GM18498 (cell line): Measurements from ENCODE around the gene FAF1.

Experiments
- ATAC-seq: cut with Tn5 transposase; IDR thresholded peaks from one replicate; pipeline ENCODE4 v1.9.1; 2021; ENCODE audit warnings: mild to moderate bottlenecking, moderate library complexity; ENCODE audit not compliant: unreplicated experiment

The FAF1 gene

GRCh38 chr1:50450861-50451653, 509.0 kb downstream of the FAF1 start:
- ATAC-seq = no peak

GRCh38 chr1:50447961-50448360, 512.1 kb downstream of the FAF1 start:
- no peak for ATAC-seq

GRCh38 chr1:50441183-50441582, 518.9 kb downstream of the FAF1 start:
- ATAC-seq = no peak

DNA sequence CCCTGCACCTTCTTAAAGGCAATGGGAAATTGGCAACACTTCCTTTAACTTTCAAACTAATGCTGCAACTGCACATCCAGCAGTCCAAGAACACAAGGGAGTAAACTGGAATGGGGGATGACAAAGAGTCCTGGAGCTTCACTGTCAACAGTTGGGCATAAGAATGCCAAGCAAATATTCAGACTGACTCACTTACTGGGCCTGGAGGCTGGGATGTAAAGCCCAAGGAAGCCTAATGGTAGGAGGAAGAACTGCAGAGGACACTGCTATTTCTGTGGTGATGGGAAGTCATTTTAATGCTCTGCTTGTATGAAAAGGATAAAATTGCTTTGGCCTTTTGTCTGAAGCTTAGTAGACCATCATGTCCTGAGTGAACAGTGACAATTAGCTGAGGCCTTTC, 521.1 kb downstream of the FAF1 start:
- ATAC-seq = no peak

GRCh38 chr1:50436489-50436888, 523.6 kb downstream of the FAF1 start:
- no peak for ATAC-seq

DNA sequence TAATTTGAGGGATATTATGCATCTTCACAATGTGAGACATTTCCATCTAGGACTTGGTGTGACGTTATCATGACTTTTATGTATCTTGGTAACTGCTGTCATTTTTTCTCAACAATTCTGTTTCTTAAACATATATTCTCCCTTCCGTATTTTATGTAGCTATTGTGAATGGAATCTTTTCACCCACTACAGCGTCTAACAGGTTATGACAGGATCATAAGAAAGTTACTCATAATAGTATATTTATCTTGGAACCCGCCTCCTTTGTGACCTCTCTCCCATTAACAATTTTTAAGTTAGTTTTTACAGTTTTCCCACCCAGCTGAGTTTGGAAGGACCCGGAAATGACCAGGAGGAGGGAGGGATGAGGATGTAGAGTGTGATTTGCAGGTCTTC, 530.1 kb downstream of the FAF1 start:
- no peak for ATAC-seq

DNA sequence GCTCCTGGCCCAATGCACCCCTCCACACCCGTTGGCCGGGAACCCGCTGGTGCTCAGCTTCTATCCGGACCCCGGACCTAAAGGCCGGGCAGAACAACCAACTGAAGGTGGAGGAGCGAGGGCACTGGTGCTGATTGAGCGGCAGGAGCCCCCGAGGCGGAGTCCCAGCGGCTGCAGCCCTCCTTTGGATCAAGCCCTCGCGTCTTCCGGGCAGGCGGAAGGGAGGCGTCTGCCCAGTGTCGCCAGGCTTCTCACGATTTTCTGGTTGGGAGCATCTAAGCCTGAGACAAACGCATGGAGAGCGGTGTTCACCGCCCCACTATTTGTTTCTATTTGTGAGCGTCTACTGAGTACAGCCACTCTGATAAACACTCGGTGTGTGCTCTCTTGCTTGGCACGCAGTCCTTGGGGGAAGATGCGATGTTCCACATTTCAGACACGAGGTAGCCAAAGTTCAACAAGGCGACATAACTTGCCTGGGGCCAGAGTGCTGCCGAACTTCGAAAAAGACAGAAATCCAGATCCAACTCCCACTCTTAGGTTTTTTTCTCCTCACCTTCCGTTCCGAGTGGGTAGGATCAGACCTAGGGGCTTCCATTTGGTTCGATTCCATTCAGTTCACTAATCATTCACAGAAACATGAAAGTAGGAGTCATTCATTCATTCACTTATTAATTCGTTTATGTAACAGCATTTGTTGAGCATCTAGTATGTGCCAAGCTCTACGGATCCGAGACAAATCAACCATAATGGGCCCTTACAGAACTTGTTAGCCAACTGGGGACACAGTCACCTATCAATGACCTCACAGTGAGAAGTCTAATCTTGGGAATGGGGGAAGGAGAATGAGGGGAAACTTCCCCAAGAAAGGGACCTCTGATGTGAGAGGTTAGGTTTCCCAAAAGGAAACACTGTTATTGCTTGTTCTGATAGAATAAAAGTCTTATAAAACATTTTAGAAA, 532.0 kb downstream of the FAF1 start:
- ATAC-seq = no peak

GRCh38 chr1:50427086-50427817, 532.8 kb downstream of the FAF1 start:
- ATAC-seq = no peak

DNA sequence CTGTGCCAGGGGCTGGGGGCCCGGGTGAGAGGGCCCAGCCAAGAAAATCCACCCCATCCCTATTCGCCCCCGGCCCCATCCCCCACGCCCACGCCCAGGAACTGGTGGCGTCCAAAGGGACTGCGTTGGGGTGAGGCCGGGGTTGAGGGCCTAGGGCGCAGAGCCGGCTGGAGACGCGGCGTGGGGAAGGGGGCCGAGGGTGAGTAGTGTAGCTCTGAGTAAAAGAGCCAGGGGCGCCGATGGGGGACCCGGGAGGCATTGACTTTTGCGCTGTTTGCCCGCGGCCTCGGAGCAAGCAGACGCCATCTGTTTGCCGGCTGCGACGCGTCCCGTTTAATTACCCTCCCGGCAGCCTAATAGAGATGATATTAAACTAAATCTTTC, 533.4 kb downstream of the FAF1 start:
- no peak for ATAC-seq

DNA sequence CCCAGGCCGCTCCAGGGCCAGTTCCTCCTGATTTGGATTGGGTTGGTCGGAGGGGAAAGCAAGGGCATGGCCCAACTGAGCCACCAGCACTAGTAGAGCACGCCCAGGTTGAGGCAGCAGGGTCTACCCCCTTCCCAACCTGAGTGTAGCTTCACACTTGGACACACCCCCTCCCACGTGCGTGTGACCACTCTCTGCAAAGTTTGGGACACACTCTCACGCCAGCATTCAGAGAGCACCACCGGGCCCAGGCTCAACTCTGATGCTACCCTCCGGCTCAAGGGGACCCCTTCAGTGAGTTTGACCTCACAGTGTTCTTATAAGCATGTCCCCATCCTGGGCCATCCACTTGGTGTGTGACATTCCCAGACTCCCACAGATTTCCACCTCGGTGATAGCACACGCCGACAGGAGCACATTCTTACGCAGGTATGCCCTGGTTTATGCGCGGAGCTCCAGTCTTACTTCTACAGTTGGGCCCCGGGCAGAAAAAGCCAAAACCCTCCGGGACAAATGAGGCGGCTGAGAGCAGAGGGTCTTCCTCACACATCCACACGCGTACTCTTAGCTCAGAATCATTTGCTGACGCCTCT, 533.9 kb downstream of the FAF1 start:
- no peak for ATAC-seq

DNA sequence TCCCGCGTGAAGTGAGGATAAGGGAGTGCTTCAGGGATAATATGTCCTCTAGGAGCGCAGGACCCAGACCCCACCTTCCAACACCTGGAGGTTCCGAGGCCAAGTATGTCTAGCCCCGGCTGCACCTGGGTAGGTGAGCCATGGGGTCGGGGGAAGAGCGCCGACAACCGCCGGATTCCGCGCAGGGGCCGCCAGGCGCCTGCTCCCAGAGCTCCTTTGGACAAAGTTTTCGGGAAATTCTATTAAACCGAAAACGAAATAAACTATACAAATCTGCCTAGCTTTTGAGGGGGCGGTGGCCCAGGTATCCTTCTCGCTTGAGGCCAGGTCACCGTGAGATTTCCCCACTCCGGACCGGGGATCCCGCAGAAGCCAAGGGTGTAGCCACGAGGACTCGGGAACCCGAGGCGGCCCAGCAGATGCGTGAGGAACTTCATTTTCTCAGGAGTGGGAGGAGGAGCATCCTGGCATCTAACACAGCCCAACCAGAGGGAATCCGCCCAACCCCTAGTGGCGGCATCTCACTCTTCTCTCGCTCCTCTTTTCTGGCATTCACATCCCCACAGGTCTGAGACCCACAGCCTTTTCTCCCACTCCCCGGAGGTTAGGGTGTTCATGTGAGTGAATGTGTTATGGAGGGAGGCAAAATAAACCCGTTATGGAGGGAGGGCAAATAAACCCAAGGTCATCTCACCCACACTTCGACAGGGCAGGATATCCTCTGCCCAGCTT, 534.5 kb downstream of the FAF1 start:
- ATAC-seq = no peak

DNA sequence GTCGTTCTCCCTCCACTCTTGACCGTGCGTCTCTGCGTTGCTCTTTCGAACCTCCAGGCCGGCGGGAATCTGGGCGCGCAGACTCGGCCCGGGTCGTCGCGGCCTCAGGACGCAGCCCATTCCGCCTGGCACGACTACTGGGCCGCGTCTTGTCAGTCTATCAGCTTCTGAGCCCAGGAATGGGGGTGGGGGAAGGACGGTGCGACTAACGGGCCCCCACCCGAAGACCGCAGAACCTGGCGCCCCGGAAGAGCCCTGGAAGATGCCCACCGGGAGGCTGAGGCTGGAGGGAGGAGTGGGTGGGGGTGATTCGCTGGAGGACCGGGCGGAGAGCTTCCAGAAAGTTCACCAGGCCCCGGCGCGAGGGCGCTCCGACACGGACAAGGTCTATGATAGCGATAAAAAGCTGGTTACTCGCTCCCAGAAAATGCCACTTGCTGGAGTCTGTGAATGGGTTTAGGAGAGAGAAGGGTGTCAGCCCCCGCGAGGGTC, 535.1 kb downstream of the FAF1 start:
- no peak for ATAC-seq

DNA sequence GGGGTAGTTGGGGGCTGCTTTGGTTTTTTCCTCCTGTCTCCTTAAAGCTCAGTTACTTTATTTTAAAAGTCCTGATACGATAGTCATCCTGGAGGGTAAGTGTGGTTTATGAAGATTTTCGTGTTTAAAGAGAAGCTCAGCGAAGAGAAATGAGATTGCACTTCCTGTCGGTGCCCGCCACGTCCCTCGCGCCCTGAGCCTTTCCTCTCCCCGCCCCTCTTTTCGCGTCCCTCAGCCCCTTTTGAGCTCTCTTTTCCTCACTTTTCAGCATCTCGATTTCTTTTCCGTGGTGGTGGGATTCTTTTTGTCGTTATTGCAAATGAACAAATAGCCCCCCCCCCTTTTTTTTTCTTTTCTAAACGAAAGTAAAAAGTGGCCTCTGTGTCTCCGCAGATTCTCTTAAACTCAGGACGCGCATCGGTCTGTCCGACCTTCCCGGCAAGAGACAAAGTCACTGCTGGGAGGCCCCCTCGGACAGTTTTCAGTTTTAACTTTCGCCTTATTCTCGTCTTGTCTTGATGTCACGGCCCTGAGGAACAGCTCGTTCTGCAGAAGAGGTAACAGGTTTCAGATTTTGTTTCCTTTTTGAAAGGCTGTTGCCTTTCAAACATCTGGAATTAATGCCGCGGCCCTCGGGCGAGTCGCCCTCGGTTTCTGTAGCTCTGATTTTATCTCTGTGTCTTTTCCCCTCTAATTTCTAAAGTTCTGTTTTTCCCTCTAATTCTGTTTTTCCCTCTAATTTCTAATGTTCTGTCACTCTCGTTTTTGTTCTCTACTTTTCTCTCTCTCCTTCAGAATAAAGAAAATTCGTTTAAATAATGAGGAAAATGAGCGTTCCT, 535.8 kb downstream of the FAF1 start:
- no peak for ATAC-seq

DNA sequence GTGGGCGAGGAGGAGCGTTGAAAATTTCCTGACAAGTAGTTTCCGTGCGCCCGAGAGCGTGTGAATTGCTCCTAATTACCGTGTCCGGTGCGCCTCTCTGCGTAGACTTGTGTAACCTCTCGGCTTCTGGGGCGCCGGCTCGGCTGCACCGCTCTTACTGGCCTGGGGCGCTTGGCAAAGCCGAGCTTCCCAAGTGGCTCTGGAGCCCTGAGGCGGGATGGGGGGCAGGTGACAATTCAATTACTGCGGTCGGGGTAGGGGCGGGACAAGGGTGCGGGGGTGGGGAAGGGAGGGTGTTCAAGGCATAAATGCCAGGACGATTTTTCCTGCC, 536.4 kb downstream of the FAF1 start:
- peak; percentile 33 for ATAC-seq

GRCh38 chr1:50422946-50423669, 537.0 kb downstream of the FAF1 start, which contains the start of gene DMRTA2:
Gene DMRTA2 (minus strand): TSS chr1:50423443. CDS start chr1:50421536, 1,907 bp downstream.
- ATAC-seq = peak; percentile 33

DNA sequence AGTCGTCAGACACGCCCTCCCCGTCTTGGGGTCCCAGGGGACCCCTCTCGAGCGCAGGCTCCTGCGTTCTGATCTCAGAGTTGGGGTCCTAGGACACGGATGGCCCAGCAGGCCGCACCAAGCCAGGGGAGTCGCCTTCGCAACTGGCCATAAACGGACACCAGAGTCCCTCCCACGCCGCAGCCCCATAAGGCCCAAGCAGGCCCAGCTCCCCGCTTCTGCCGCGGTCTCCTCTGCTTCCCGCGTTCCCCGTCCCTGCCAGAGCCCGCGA, 537.5 kb downstream of the FAF1 start:
- ATAC-seq = no peak

DNA sequence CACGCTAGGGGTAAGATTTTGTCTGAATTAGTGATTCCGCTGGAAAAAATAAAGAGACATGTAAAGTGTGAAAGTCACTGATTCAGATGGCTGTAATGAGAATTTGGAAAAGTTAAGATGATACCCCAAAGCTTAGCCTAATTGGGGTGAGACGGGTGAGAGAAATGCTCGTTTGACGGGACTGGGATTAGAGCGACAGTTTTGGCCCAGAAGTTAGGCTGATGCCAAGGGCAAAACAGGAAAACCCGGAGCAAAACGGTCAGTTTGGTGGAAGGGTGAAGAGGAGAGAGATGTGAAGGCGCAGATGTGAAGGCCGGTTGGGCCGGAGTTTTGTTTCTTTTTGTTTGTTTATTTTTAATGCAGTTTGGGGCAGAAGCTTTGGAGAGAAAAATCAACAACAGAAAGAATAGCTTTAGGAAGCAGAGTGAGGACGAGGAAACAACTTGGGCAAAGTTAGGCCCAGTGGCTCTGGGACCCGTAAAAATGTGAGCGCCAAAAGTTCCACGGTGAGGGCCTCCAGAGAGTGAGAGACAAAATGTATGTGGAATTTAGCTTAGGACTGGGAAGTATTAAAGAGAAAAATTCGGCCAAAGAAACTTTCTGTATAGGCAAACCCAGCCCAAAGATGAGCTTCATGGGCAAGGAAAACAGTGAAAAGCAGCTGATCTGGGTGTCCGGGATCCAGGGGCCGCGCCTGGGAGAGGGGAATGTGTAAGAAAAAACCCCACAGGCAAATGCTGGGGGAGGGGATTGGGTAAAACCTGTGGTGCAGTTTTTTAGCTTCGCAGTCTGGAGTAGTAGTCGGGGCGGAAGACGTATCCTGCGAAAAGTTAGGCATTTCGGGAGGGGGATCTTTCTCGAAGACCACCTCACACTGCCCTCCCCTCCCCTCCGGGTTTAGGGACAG, 538.0 kb downstream of the FAF1 start:
- ATAC-seq = no peak

- ATAC-seq = no peak
Observed at GRCh38 chr1:50421366-50421748, 538.7 kb downstream of the FAF1 start.
